Measurements from ENCODE around the gene TRAPPC6A. TPM values are rescaled to one million over a fixed set of nuclear protein-coding genes. Genes with fewer than 3 reads are reported as not detected.

TRAPPC6A gene
- total and polyA plus RNA-seq, 9 of the 15 experiments (the other 6 are each of a cell fraction or from before 2014, with no cell fraction given), result 0.82 to 23.6 (median 11.6) TPM

DNA sequence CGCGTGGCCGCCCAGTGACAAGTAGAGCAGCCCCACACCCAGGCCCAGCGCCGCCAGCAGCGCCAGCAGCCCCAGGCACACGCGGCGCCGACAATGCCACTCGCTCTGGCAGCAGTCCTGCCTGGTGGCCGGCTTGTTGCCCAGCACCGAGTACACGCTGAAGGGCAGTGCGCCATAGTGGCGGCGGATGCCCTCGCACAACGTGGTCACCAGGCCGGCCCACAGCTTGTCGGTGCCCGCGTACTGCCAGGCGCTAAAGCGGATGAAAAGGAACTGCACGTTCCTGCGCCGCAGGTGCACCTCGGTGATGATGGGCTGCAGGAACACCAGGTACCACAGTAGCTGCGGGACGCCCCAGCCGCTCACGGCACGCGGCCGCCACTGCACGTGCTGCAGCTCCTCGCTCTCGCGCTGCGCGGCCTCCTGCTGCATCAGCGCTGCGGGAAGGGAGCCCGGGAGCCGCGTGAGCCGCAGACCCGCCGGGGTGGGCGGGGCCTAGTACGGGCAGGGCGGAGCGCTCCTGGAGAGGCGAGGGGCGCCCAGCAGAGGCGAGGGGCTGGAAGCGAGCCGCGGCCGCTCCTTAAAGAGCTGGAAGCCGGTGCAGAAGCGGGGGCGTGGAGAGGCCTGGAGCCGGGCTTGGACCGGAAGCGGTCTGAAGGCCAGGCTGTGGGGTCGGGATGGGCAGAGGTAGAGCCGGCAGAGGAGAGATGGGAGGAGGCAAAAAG, 24.5 kb downstream of the TRAPPC6A start (continued):
- TF ChIP-seq, protein P1, sequence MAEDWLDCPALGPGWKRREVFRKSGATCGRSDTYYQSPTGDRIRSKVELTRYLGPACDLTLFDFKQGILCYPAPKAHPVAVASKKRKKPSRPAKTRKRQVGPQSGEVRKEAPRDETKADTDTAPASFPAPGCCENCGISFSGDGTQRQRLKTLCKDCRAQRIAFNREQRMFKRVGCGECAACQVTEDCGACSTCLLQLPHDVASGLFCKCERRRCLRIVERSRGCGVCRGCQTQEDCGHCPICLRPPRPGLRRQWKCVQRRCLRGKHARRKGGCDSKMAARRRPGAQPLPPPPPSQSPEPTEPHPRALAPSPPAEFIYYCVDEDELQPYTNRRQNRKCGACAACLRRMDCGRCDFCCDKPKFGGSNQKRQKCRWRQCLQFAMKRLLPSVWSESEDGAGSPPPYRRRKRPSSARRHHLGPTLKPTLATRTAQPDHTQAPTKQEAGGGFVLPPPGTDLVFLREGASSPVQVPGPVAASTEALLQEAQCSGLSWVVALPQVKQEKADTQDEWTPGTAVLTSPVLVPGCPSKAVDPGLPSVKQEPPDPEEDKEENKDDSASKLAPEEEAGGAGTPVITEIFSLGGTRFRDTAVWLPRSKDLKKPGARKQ (CRISPR knock-in tag; IDR thresholded peaks at IDR 0.05), result peak; percentile 51; the same call in 1 of the 2 replicates
- TF ChIP-seq EP400 (IDR thresholded peaks at IDR 0.05) (no peak), FOXA1 (IDR thresholded peaks at IDR 0.05; ENCODE audit: borderline replicate concordance) (no peak), HMG20B (CRISPR knock-in tag; IDR thresholded peaks at IDR 0.05) (no peak), NFATC3 (IDR thresholded peaks at IDR 0.05) (no peak), KLF1 (tag; IDR thresholded peaks at IDR 0.05) (no peak), L3MBTL2 (IDR thresholded peaks at IDR 0.05) (peak; percentile 91), FOSL1 (tag; conservative IDR thresholded peaks at IDR 0.05) (no peak), GTF2E2 (tag; IDR thresholded peaks at IDR 0.05) (no peak), GTF2A2 (tag; IDR thresholded peaks at IDR 0.05) (no peak), SNIP1 (IDR thresholded peaks at IDR 0.05; ENCODE audit: low read depth) (no peak), TBL1XR1 (IDR thresholded peaks at IDR 0.05; ENCODE audit: low read length in 2 of 2) (no peak), ZNF197 (CRISPR knock-in tag; IDR thresholded peaks at IDR 0.05; ENCODE audit: low read depth) (no peak), SRF (CRISPR knock-in tag; IDR thresholded peaks at IDR 0.05) (no peak), MBD2 (IDR thresholded peaks at IDR 0.05; ENCODE audit: borderline replicate concordance, low read depth) (no peak), ZNF644 (tag; IDR thresholded peaks at IDR 0.05; ENCODE audit: low read depth) (no peak), RBBP5 (IDR thresholded peaks at IDR 0.05; ENCODE audit: borderline replicate concordance, insufficient read depth, low read length, poor library complexity, severe bottlenecking) (no peak), HMGN3 (IDR thresholded peaks at IDR 0.05; ENCODE audit: borderline replicate concordance, extremely low read depth, insufficient read length, low read depth, low read length) (no peak), TCFL5 (CRISPR knock-in tag; conservative IDR thresholded peaks at IDR 0.05) (no peak), FOXP1 (CRISPR knock-in tag; IDR thresholded peaks at IDR 0.05) (peak; percentile 59)
- TF ChIP-seq, protein P2, sequence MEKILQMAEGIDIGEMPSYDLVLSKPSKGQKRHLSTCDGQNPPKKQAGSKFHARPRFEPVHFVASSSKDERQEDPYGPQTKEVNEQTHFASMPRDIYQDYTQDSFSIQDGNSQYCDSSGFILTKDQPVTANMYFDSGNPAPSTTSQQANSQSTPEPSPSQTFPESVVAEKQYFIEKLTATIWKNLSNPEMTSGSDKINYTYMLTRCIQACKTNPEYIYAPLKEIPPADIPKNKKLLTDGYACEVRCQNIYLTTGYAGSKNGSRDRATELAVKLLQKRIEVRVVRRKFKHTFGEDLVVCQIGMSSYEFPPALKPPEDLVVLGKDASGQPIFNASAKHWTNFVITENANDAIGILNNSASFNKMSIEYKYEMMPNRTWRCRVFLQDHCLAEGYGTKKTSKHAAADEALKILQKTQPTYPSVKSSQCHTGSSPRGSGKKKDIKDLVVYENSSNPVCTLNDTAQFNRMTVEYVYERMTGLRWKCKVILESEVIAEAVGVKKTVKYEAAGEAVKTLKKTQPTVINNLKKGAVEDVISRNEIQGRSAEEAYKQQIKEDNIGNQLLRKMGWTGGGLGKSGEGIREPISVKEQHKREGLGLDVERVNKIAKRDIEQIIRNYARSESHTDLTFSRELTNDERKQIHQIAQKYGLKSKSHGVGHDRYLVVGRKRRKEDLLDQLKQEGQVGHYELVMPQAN (IDR thresholded peaks at IDR 0.05; ENCODE audit: borderline replicate concordance), result no peak
- TF ChIP-seq, protein P3, sequence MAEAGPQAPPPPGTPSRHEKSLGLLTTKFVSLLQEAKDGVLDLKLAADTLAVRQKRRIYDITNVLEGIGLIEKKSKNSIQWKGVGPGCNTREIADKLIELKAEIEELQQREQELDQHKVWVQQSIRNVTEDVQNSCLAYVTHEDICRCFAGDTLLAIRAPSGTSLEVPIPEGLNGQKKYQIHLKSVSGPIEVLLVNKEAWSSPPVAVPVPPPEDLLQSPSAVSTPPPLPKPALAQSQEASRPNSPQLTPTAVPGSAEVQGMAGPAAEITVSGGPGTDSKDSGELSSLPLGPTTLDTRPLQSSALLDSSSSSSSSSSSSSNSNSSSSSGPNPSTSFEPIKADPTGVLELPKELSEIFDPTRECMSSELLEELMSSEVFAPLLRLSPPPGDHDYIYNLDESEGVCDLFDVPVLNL (CRISPR knock-in tag; IDR thresholded peaks at IDR 0.05; ENCODE audit: low read depth), result peak; percentile 56; the same call in 1 of the 2 replicates
- TF ChIP-seq, protein P4, sequence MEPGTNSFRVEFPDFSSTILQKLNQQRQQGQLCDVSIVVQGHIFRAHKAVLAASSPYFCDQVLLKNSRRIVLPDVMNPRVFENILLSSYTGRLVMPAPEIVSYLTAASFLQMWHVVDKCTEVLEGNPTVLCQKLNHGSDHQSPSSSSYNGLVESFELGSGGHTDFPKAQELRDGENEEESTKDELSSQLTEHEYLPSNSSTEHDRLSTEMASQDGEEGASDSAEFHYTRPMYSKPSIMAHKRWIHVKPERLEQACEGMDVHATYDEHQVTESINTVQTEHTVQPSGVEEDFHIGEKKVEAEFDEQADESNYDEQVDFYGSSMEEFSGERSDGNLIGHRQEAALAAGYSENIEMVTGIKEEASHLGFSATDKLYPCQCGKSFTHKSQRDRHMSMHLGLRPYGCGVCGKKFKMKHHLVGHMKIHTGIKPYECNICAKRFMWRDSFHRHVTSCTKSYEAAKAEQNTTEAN (CRISPR knock-in tag; IDR thresholded peaks at IDR 0.05), result no peak

Measured in K562 (cell line).